Measurements from ENCODE around the gene CRYL1. TPM values are rescaled to one million over a fixed set of nuclear protein-coding genes. Genes with fewer than 3 reads are reported as not detected.

The CRYL1 gene
- total RNA-seq, 1 experiment from 2014 or later = 3.7 TPM

- WGBS (ENCODE audit: extremely low coverage, insufficient read length, low lambda C conversion rate) = no CpG with 5 or more reads among the region's 6 CpGs
These were observed 113.9 kb downstream of the CRYL1 start for GRCh38 chr13:20411638-20412342.

More at GRCh38 chr13:20411638-20412342, 113.9 kb downstream of the CRYL1 start:
- no peak overlapping the region for H2BK5ac ChIP-seq (ENCODE audit: insufficient read length, low read length)
- no peaks in the 10 kb centered on the region for H3K79me1 ChIP-seq (ENCODE audit: insufficient read depth, low read depth, low read length, poor library complexity, severe bottlenecking)
- no peak overlapping the region for H4K8ac ChIP-seq (replicated peaks; ENCODE audit: insufficient read length, low read depth, low read length)
- no peaks in the 10 kb centered on the region for H3K79me2 ChIP-seq (ENCODE audit: insufficient read depth, low read length)
- no peak overlapping the region for H3K9ac ChIP-seq (ENCODE audit: extremely low read depth, insufficient read length, low read length)
- no peak overlapping the region for H3K4ac ChIP-seq (ENCODE audit: low read depth, low read length)
- peaks cover 5% of the 10 kb centered on the region for H3K27me3 Mint-ChIP-seq (ENCODE audit: low read depth)
- no peak overlapping the region for H4K5ac ChIP-seq (ENCODE audit: insufficient read length, low read depth, low read length)
- H3K56ac ChIP-seq (ENCODE audit: insufficient read length, low read depth, low read length) = no peak overlapping the region
- no peaks in the 10 kb centered on the region for H4K20me1 ChIP-seq (ENCODE audit: control insufficient read depth, insufficient read depth, insufficient read length)
- H2BK20ac ChIP-seq (ENCODE audit: low read depth, low read length, poor library complexity, severe bottlenecking) = no peak overlapping the region
- no peaks in the 10 kb centered on the region for H3K27me3 ChIP-seq (ENCODE audit: insufficient read depth, low read length)
- H3K4me2 ChIP-seq (ENCODE audit: insufficient read depth, insufficient read length, low read length) = no peak overlapping the region
- H3K9me3 Mint-ChIP-seq = no peaks in the 10 kb centered on the region
- H3K18ac ChIP-seq (ENCODE audit: insufficient read length, low read depth, low read length) = no peak overlapping the region
- H2AK5ac ChIP-seq (ENCODE audit: insufficient read length, low read length) = no peak overlapping the region
- no peak overlapping the region for H2BK15ac ChIP-seq (ENCODE audit: low read depth, low read length)
- peak overlapping the region in 1 of 3 experiments; percentile 66; a peak in 2 of 7 replicates for H3K27ac Mint-ChIP-seq
- no peak for TF ChIP-seq CTCF (conservative IDR thresholded peaks at IDR 0.05)
- no peak overlapping the region for H2BK120ac ChIP-seq (ENCODE audit: low read depth, low read length, poor library complexity, severe bottlenecking)
- no peak overlapping the region for H3K4me3 Mint-ChIP-seq
- H3K27ac ChIP-seq (ENCODE audit: insufficient read length, low read depth, low read length) = no peak overlapping the region
- no peak overlapping the region for H2AFZ ChIP-seq (ENCODE audit: low read length)
- H3K23ac ChIP-seq (ENCODE audit: insufficient read length, low read depth, low read length) = no peak overlapping the region
- H3K9me3 ChIP-seq (ENCODE audit: control insufficient read depth, low read depth, low read length) = no peaks in the 10 kb centered on the region
- no peak overlapping the region for H2BK12ac ChIP-seq (ENCODE audit: insufficient read length, low read depth, low read length)
- no peak overlapping the region for H3T11ph ChIP-seq (ENCODE audit: low read length)
- peaks cover 42 to 43% of the 10 kb centered on the region in 2 experiments for H3K4me1 Mint-ChIP-seq
- H3K14ac ChIP-seq (ENCODE audit: insufficient read depth, low read length) = no peak overlapping the region
- no peak overlapping the region for H4K91ac ChIP-seq (ENCODE audit: insufficient read length, low read depth, low read length)
- peaks cover 2% of the 10 kb centered on the region; the same call in 1 of the 2 replicates for H3K4me1 ChIP-seq (ENCODE audit: insufficient read depth, low read length)
- H3K36me3 Mint-ChIP-seq (ENCODE audit: insufficient read depth in 1 of 3, low read depth in 3 of 3) = peaks cover 0 to 5% (median 0%) of the 10 kb centered on the region in 3 experiments; a peak in 1 of 7 replicates
- no peak for DNase-seq
- H3K23me2 ChIP-seq (ENCODE audit: insufficient read length, low read depth, low read length, poor library complexity, severe bottlenecking) = no peaks in the 10 kb centered on the region
